PC-3 (cell line): ENCODE measurements around the gene ZBTB21. TPM values are rescaled to one million over a fixed set of nuclear protein-coding genes. Genes with fewer than 3 reads are reported as not detected.

ENCODE experiments used
- ATAC-seq: fragments of 200-7000 bp; cut with Tn5 transposase; 2 replicates; pipeline ENCODE4 v1.9.1; 2020; ENCODE audit warnings: mild to moderate bottlenecking, moderate library complexity
- BruUV-seq: library from RNA; stranded (reverse); fragments of 400-500 nt; replicated peaks from 2 replicates; lab custom pipeline; 2021; lab: Mats Ljungman, UMichigan
- CTCF ChIA-PET: fragments of 300-600 bp; sonication (Branson Sonifier 250); formaldehyde crosslinking; loops from one replicate; lab custom pipeline; 2022; ENCODE audit warnings: antibody characterized with exemption; lab: Charles Lee
- POLR2A ChIA-PET: fragments of 300-600 bp; sonication (Branson Sonifier 250); formaldehyde crosslinking; loops from one replicate; lab custom pipeline; 2022; ENCODE audit warnings: antibody characterized with exemption; ENCODE audit not compliant: unreplicated experiment; lab: Charles Lee
- DNase-seq: peaks from one replicate; pipeline ENCODE4 v3.0.0-alpha.2; 2015
- H2AFZ ChIP-seq: fragments of 300-600 bp; sonication (generic); 2 replicates; pipeline ENCODE4 v1.6.0; 2016; ENCODE audit warnings: antibody characterized with exemption, low read length
- H3F3A ChIP-seq: fragments of 300-600 bp; sonication (generic); one replicate; pipeline ENCODE4 v1.6.0; 2017; ENCODE audit warnings: antibody characterized with exemption, low read length, control low read depth, mild to moderate bottlenecking; ENCODE audit not compliant: unreplicated experiment
- H3K27ac ChIP-seq: fragments of 300-600 bp; sonication (generic); 2 replicates; pipeline ENCODE4 v1.5.1; 2016; ENCODE audit warnings: mild to moderate bottlenecking, low read length
- H3K27me3 ChIP-seq: fragments of 300-600 bp; sonication (generic); 2 replicates; pipeline ENCODE4 v1.6.1; 2016; ENCODE audit warnings: low read length, mixed read lengths
- H3K36me3 ChIP-seq: fragments of 300-600 bp; sonication (generic); 2 replicates; pipeline ENCODE4 v1.6.1; 2016; ENCODE audit warnings: low read depth, mixed run types, low read length, mixed read lengths
- H3K4me1 ChIP-seq: fragments of 300-600 bp; sonication (generic); 2 replicates; pipeline ENCODE4 v1.5.1; 2016; ENCODE audit warnings: low read length; ENCODE audit not compliant: insufficient read depth
- H3K4me2 ChIP-seq: fragments of 300-600 bp; sonication (generic); 2 replicates; pipeline ENCODE4 v1.6.0; 2016; ENCODE audit warnings: low read length
- H3K4me3 ChIP-seq: fragments of 300-600 bp; sonication (generic); 2 replicates; pipeline ENCODE4 v1.5.1; 2016; ENCODE audit warnings: mild to moderate bottlenecking, low read length, mixed read lengths
- H3K79me2 ChIP-seq: fragments of 300-600 bp; sonication (generic); 2 replicates; pipeline ENCODE4 v1.6.1; 2017; ENCODE audit warnings: low read length, mixed read lengths
- H3K9ac ChIP-seq: fragments of 300-600 bp; sonication (generic); 2 replicates; pipeline ENCODE4 v1.6.0; 2016; ENCODE audit warnings: mild to moderate bottlenecking, low read length
- H3K9me2 ChIP-seq: fragments of 300-600 bp; sonication (generic); replicated peaks from 2 replicates; pipeline ENCODE4 v1.6.1; 2016; ENCODE audit warnings: mixed run types, low read length, mixed read lengths
- H3K9me3 ChIP-seq: fragments of 300-600 bp; sonication (generic); 2 replicates; pipeline ENCODE4 v1.6.1; 2016; ENCODE audit warnings: low read length, mixed read lengths
- H4K20me1 ChIP-seq: fragments of 300-600 bp; sonication (generic); 2 replicates; pipeline ENCODE4 v1.6.1; 2016; ENCODE audit warnings: low read length, mixed read lengths
- EZH2 ChIP-seq: fragments of 300-600 bp; sonication (generic); IDR thresholded peaks from one replicate; pipeline ENCODE4 v1.6.1; 2017; ENCODE audit warnings: antibody characterized with exemption, mild to moderate bottlenecking, low read length; ENCODE audit not compliant: unreplicated experiment
- EZH2phosphoT487 ChIP-seq: fragments of 300-600 bp; sonication (generic); IDR thresholded peaks from 2 replicates; pipeline ENCODE4 v1.6.1; 2018; ENCODE audit warnings: mild to moderate bottlenecking, antibody characterized with exemption, low read length, borderline replicate concordance
- intact Hi-C: fragments of 100-400 bp; cut with micrococcal nuclease; formaldehyde crosslinking; loops from 2 replicates; pipeline ENCODE4 v1.9.0; 2023
- total RNA-seq: library from RNA; depleted of rRNA; stranded (reverse); fragments of >200 nt; gene quantifications from 2 replicates; pipeline ENCODE4 v1.2.3, GENCODE V29; 2014
- TF ChIP-seq, protein P1 (sequence below): fragments of 300-600 bp; sonication (generic); conservative IDR thresholded peaks from 2 replicates; pipeline ENCODE4 v1.5.1; 2017; ENCODE audit warnings: antibody characterized with exemption, low read depth, mild to moderate bottlenecking, low read length

The ZBTB21 gene
- total RNA-seq, 1 experiment from 2014 or later, result 8.1 TPM

DNA sequence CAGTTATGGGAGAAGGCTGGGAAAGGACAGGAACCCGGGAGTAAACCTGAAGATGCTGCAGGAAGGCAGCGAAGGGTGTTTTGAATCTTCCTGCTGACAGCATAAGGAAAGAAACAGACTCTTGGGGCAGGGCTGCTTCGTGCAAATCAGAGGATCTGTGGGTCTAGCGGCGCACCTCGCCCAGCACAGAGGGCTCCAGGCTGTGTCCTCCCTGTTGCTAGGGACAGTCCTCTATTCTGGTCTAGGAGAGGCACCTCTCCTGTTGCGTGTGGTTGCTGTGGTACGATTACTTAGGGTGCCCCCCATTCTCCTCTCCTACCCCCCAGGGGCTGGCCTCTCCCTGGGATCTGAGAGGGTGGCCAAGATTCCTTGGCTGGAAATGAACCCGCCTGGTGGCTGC, 67.7 kb downstream of the ZBTB21 start:
- CTCF ChIA-PET, result interaction anchor here (1.2 kb wide), 1 partner anchor 9 kb away, joined by 4 read pairs; no protein-coding TSS in a partner anchor
- Histone ChIP-seq H4K20me1 (peaks cover 41% of the 10 kb centered on the region; the same call in 1 of the 2 replicates), H3F3A (no peaks in the 10 kb centered on the region), H3K27ac (no peak overlapping the region), H3K27me3 (no peaks in the 10 kb centered on the region), H2AFZ (no peak overlapping the region), H3K4me2 (no peak overlapping the region), H3K9me2 (no peaks in the 10 kb centered on the region), H3K9ac (no peak overlapping the region), H3K79me2 (peaks cover 74% of the 10 kb centered on the region), H3K4me3 (no peak overlapping the region), H3K36me3 (peaks cover 12% of the 10 kb centered on the region), H3K9me3 (no peaks in the 10 kb centered on the region), H3K4me1 (no peaks in the 10 kb centered on the region)
- POLR2A ChIA-PET, result no interaction called here
- DNase-seq, result no peak
- intact Hi-C loops, result no loop called here
- no peak for ATAC-seq
- TF ChIP-seq, protein P1, sequence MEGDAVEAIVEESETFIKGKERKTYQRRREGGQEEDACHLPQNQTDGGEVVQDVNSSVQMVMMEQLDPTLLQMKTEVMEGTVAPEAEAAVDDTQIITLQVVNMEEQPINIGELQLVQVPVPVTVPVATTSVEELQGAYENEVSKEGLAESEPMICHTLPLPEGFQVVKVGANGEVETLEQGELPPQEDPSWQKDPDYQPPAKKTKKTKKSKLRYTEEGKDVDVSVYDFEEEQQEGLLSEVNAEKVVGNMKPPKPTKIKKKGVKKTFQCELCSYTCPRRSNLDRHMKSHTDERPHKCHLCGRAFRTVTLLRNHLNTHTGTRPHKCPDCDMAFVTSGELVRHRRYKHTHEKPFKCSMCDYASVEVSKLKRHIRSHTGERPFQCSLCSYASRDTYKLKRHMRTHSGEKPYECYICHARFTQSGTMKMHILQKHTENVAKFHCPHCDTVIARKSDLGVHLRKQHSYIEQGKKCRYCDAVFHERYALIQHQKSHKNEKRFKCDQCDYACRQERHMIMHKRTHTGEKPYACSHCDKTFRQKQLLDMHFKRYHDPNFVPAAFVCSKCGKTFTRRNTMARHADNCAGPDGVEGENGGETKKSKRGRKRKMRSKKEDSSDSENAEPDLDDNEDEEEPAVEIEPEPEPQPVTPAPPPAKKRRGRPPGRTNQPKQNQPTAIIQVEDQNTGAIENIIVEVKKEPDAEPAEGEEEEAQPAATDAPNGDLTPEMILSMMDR, result no peak
- no peak for TF ChIP-seq EZH2phosphoT487
- TF ChIP-seq EZH2, result no peak
- no TSS peak for BruUV-seq

DNA sequence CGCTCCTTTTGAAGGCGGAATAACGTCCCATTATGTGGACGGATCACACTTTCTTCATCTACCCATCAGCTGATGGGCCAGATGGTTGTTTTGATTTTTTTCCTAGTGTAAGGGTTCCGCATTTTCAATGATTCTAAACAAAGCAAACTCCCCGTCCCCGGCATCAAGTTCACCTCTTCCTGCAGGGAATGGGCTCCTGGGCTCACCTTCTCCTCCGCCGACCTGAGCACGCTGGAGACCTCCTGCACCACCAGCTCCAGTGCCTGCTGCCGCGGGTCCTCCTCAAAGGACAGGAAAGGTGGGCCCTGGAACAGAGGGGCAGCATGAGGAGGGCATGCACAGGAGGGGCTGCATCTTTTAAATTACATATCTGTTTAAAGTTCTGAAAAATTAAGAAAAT, 68.2 kb downstream of the ZBTB21 start:
- Histone ChIP-seq H3K4me1 (no peaks in the 10 kb centered on the region), H3K27ac (no peak overlapping the region), H3K9me3 (no peaks in the 10 kb centered on the region), H3K79me2 (peaks cover 75% of the 10 kb centered on the region), H3K4me2 (no peak overlapping the region), H3F3A (no peaks in the 10 kb centered on the region), H3K4me3 (no peak overlapping the region), H2AFZ (no peak overlapping the region), H3K27me3 (no peaks in the 10 kb centered on the region), H3K9me2 (no peaks in the 10 kb centered on the region), H3K36me3 (peaks cover 12% of the 10 kb centered on the region), H3K9ac (no peak overlapping the region), H4K20me1 (peaks cover 41% of the 10 kb centered on the region; the same call in 1 of the 2 replicates)
- TF ChIP-seq EZH2 (no peak), EZH2phosphoT487 (no peak)
- TF ChIP-seq, protein P1, result no peak
- CTCF ChIA-PET, result no interaction called here
- intact Hi-C loops, result no loop called here
- DNase-seq (no peak), ATAC-seq (no peak)
- POLR2A ChIA-PET, result no interaction called here
- no TSS peak for BruUV-seq

DNA sequence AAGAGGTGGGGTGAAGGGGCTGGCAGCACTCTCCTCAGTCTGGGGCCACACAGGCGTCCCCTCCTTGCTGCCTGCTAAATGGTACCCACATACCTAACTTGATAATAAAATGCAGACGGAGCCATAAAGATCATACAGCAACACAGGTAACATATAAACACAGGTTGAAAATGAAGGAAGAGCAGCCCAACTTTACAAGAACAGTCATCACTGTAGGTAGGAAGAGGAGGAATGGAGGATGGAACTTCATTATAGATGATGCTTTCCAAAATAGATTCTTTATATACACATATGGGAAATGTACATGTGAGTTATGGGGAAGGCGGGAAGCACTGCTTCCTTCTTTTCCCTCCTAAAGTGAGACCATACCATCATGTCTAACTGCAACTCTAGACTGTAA, 69.7 kb downstream of the ZBTB21 start:
- POLR2A ChIA-PET, result no interaction called here
- ATAC-seq (no peak), DNase-seq (no peak)
- no TSS peak for BruUV-seq
- Histone ChIP-seq H3K9me3 (no peaks in the 10 kb centered on the region), H2AFZ (no peak overlapping the region), H3K4me1 (no peaks in the 10 kb centered on the region), H3K27ac (no peak overlapping the region), H3K4me3 (no peak overlapping the region), H3K9ac (no peak overlapping the region), H4K20me1 (peaks cover 28% of the 10 kb centered on the region; the same call in 1 of the 2 replicates), H3F3A (no peaks in the 10 kb centered on the region), H3K79me2 (peaks cover 73% of the 10 kb centered on the region), H3K9me2 (no peaks in the 10 kb centered on the region), H3K36me3 (peaks cover 12% of the 10 kb centered on the region), H3K27me3 (no peaks in the 10 kb centered on the region), H3K4me2 (no peak overlapping the region)
- TF ChIP-seq, protein P1, result no peak
- TF ChIP-seq EZH2phosphoT487 (no peak), EZH2 (no peak)
- CTCF ChIA-PET, result no interaction called here
- intact Hi-C loops, result no loop called here
